Measurements from ENCODE around the gene GRPEL2. TPM values are rescaled to one million over a fixed set of nuclear protein-coding genes. Genes with fewer than 3 reads are reported as not detected.

GRPEL2 gene
- total RNA-seq, 1 experiment from 2014 or later, result 86.6 TPM

DNA sequence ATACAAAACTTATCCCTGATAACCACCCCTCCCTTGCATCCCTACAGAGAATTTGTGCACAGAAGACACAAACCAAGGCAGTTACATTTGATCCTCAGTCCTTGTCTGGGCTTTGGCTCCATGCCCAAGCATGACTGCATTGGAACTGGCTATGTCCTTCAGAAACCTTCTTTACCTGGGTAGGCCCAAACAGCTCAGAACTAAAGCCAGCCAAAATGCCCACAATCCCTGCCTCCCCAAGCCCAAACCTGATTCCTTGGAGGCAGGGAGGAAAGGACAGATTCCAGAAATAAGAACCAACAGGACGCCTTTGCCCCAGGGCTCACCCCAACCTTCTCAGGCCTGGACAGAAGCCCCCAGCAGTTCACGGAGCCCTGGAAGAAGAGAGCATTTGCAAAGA, 25.6 kb downstream of the GRPEL2 start:
- BruUV-seq (replicated peaks), result no TSS peak
- ChIA-PET POLR2A (interaction anchor here (0.6 to 7.1 kb wide), 10 partner anchors 13 to 245 kb away, joined by 3 to 43 read pairs (median 4); partner anchors contain the start of genes GRPEL2 and PCYOX1L), CTCF (interaction anchor here (0.6 to 46.8 kb wide), 35 partner anchors 10 to 994 kb away, joined by 3 to 1231 read pairs (median 6); partner anchors contain the start of genes GRPEL2, IL17B and PCYOX1L)
- H3K4me3 Mint-ChIP-seq (ENCODE audit: unreplicated experiment), result no peak overlapping the region
- H3K27ac Mint-ChIP-seq (ENCODE audit: low read depth, unreplicated experiment), result no peak overlapping the region
- no peaks in the 10 kb centered on the region for H3K27me3 Mint-ChIP-seq (ENCODE audit: insufficient read depth, unreplicated experiment)
- no peaks in the 10 kb centered on the region for H3K36me3 Mint-ChIP-seq (ENCODE audit: insufficient read depth, unreplicated experiment)
- peak; percentile 20 for DNase-seq (ENCODE audit: unreplicated experiment)
- intact Hi-C loops (cut with micrococcal nuclease), result loop anchor here (1.0 to 2.0 kb wide), 4 partner anchors 54 to 240 kb away; no protein-coding TSS in a partner anchor
- TF ChIP-seq, protein P1, sequence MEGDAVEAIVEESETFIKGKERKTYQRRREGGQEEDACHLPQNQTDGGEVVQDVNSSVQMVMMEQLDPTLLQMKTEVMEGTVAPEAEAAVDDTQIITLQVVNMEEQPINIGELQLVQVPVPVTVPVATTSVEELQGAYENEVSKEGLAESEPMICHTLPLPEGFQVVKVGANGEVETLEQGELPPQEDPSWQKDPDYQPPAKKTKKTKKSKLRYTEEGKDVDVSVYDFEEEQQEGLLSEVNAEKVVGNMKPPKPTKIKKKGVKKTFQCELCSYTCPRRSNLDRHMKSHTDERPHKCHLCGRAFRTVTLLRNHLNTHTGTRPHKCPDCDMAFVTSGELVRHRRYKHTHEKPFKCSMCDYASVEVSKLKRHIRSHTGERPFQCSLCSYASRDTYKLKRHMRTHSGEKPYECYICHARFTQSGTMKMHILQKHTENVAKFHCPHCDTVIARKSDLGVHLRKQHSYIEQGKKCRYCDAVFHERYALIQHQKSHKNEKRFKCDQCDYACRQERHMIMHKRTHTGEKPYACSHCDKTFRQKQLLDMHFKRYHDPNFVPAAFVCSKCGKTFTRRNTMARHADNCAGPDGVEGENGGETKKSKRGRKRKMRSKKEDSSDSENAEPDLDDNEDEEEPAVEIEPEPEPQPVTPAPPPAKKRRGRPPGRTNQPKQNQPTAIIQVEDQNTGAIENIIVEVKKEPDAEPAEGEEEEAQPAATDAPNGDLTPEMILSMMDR (IDR thresholded peaks at IDR 0.05; ENCODE audit: unreplicated experiment), result no peak
- peaks cover 8% of the 10 kb centered on the region for H3K4me1 Mint-ChIP-seq (ENCODE audit: insufficient read depth, unreplicated experiment)
- H3K9me3 Mint-ChIP-seq (ENCODE audit: unreplicated experiment), result no peaks in the 10 kb centered on the region

DNA sequence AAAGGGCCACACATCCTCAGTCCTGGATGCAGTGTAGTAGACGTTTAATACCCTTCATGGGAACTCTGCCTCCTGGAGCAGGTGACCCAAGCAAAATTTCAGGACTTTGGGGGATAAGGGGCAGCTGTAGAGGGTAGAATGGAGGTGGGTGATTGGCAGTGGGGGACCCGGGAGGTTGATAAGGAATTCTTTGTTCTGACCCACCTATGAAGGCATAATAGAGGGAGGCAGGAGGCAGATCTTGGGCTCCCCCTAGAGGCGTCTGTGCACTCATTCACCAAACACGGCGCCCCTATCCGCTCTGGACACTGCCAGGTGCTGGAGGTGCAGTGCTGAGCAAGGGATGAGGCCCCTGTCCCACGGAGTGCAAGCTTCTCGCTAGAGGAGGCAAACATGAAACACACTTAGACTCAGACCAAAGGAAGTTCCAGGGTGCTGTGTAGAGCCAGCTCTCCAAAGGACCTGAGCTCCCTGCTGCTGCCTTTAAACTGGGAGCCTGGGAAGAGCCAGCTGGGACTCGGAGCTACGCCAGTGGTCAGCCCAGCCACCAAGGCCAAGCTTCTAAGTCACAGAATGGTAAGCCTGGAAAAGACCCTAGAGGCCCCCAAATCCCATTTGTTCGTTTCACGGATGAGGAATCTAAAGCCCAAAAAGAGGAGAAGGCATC, 26.1 kb downstream of the GRPEL2 start:
- peak; percentile 87 for DNase-seq (ENCODE audit: unreplicated experiment)
- Mint-ChIP-seq H3K9me3 (ENCODE audit: unreplicated experiment) (no peaks in the 10 kb centered on the region), H3K27ac (ENCODE audit: low read depth, unreplicated experiment) (no peak overlapping the region), H3K4me1 (ENCODE audit: insufficient read depth, unreplicated experiment) (peaks cover 8% of the 10 kb centered on the region), H3K27me3 (ENCODE audit: insufficient read depth, unreplicated experiment) (no peaks in the 10 kb centered on the region), H3K36me3 (ENCODE audit: insufficient read depth, unreplicated experiment) (no peaks in the 10 kb centered on the region), H3K4me3 (ENCODE audit: unreplicated experiment) (no peak overlapping the region)
- TF ChIP-seq, protein P1 (IDR thresholded peaks at IDR 0.05; ENCODE audit: unreplicated experiment), result peak; percentile 94
- CTCF ChIA-PET, result interaction anchor here (0.5 to 46.8 kb wide), 64 partner anchors 10 to 1107 kb away, joined by 3 to 1231 read pairs (median 4); partner anchors contain the start of genes GRPEL2, IL17B and PCYOX1L
- intact Hi-C loops (cut with micrococcal nuclease), result loop anchor here (1.0 to 2.0 kb wide), 4 partner anchors 54 to 241 kb away; no protein-coding TSS in a partner anchor
- POLR2A ChIA-PET, result interaction anchor here (0.6 to 7.1 kb wide), 11 partner anchors 14 to 245 kb away, joined by 3 to 43 read pairs (median 4); partner anchors contain the start of genes CSNK1A1, GRPEL2 and PCYOX1L
- no TSS peak for BruUV-seq (replicated peaks)

DNA sequence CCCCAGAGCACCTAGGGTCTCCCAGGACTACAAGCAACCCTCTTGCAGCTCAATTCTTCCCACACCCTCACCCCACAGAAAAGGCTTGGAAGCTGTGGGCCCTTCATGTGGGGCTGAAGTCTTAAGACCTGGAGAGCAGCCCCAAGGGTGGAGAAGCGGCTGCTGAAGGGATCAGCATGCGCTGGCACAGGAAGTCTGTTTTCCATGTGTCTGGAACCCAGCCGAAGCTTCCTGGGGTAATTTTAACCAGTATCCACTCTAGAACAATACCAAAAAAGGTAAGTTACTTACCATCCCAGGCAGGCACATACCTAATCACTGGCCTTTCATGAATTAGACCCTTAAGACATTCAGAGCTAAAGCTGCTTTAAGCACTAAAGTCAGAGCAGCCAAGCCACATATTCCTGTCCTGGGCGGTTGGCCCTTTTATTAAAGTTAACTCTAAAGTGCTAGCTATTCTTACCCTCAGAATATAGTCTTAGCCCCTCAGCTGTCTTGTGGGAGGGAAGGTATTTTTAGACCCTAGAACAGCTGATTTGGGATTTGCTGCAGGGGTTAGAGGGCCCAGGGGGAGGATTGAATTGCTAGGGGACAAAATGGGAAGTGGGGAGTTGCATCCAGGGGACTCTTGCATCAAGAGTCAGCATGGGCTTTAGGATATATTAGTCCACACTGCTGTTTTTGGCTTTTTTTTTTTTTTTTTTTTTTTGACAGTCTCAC, 26.9 kb downstream of the GRPEL2 start:
- POLR2A ChIA-PET, result interaction anchor here (0.9 to 7.1 kb wide), 6 partner anchors 15 to 179 kb away, joined by 3 to 43 read pairs (median 4); partner anchors contain the start of genes CSNK1A1, GRPEL2 and PCYOX1L
- CTCF ChIA-PET, result interaction anchor here (0.5 to 46.8 kb wide), 60 partner anchors 9 to 1106 kb away, joined by 3 to 1231 read pairs (median 4); partner anchors contain the start of genes ABLIM3, GRPEL2, IL17B and PCYOX1L
- Mint-ChIP-seq H3K9me3 (ENCODE audit: unreplicated experiment) (no peaks in the 10 kb centered on the region), H3K36me3 (ENCODE audit: insufficient read depth, unreplicated experiment) (peaks cover 4% of the 10 kb centered on the region), H3K27me3 (ENCODE audit: insufficient read depth, unreplicated experiment) (no peaks in the 10 kb centered on the region), H3K4me1 (ENCODE audit: insufficient read depth, unreplicated experiment) (peaks cover 5% of the 10 kb centered on the region), H3K4me3 (ENCODE audit: unreplicated experiment) (no peak overlapping the region), H3K27ac (ENCODE audit: low read depth, unreplicated experiment) (no peak overlapping the region)
- BruUV-seq (replicated peaks), result no TSS peak
- DNase-seq (ENCODE audit: unreplicated experiment), result no peak
- TF ChIP-seq, protein P1 (IDR thresholded peaks at IDR 0.05; ENCODE audit: unreplicated experiment), result no peak
- intact Hi-C loops (cut with micrococcal nuclease), result no loop called here

Data from MCF 10A (cell line).